ES-I3 (cell line): ENCODE data around the gene SLC22A14.

Experiments used
- H3K36me3 ChIP-seq: 2 replicates; pipeline ENCODE4 v1.6.1; 2013; ENCODE audit warnings: mild to moderate bottlenecking, low read length, control low read depth, moderate library complexity; ENCODE audit not compliant: insufficient read depth
- H3K4me1 ChIP-seq: 2 replicates; pipeline ENCODE4 v1.6.1; 2013; ENCODE audit warnings: mild to moderate bottlenecking, control low read depth, low read length; ENCODE audit not compliant: insufficient read depth
- H3K9ac ChIP-seq: 2 replicates; pipeline ENCODE4 v1.6.1; 2013; ENCODE audit warnings: low read depth, mild to moderate bottlenecking, low read length, moderate library complexity
- H3K9me3 ChIP-seq: 2 replicates; pipeline ENCODE4 v1.6.1; 2013; ENCODE audit warnings: mild to moderate bottlenecking, low read length, moderate library complexity; ENCODE audit not compliant: control insufficient read depth, insufficient read depth

Gene SLC22A14

DNA sequence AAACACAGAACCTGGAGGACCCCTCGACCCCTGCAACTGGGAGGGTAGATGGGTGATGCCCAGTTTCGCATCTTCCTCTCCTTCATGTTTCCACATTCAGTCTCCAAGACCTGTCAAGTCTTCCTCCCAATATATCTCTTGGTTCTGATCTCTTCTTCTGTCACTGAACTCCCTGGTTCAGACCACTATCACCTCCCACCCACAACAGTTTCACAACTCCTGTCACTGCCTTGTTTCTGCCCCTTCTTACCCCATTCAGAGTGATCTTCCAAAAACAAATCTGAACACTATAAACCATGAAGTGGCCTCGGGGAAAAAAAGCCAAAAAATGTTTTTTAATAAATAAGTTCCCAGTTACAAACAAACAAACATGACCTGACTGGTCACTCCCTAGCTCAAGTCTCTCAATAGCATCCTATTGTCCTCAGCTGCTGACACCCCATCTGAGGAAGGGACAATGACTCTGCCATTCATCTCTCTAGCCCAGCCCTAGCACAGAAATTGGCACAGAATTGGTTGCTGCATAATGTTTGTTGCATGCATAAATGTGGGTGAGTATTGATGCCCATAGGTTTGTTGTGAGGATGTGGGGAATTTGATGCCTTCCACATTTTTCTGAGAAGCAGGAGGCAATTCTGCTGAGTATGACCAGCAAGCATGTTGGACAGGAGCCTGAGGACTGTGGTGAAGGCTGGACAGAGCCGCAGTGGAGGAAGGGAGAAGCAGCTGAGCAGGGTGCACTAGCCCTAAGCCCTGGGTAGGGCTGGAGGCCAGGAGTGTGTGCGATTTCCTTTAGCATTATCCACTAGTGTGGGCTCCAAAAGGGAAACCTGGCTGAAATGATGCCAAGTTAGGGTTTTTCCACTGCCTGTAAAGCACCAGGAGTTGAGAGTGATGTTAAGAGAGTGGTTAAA lies 52.3 kb downstream of the SLC22A14 start:
- H3K36me3 ChIP-seq: no peaks in the 10 kb centered on the region
- no peak overlapping the region for H3K9ac ChIP-seq
- no peaks in the 10 kb centered on the region for H3K4me1 ChIP-seq
- H3K9me3 ChIP-seq: no peaks in the 10 kb centered on the region

DNA sequence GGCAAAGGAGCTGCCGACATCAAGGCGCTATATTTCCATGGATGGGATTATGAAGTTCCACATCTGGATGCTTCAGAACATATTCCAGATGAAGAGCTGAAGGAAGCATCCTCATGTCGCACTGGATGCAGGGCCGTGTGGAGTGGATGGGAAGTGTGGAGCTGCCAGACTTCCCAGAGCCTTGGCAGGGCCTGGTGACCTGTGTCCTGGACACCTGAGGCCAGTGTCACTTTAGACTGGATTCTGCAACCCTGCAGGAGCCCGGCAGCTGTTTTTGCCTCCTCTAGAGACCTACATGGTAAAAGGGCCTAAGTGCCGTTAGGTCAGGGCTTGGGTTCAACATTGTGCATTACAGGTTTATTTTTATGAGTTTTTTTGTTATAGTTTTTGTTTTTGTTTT lies 53.2 kb downstream of the SLC22A14 start:
- no peaks in the 10 kb centered on the region for H3K36me3 ChIP-seq
- H3K9me3 ChIP-seq: no peaks in the 10 kb centered on the region

GRCh38 chr3:38337703-38338102 lies 55.6 kb downstream of the SLC22A14 start:
- Histone ChIP-seq H3K36me3 (no peaks in the 10 kb centered on the region), H3K4me1 (no peaks in the 10 kb centered on the region), H3K9ac (no peak overlapping the region), H3K9me3 (no peaks in the 10 kb centered on the region)

More for the DNA sequence above, 53.2 kb downstream of the SLC22A14 start:
- no peak overlapping the region for H3K9ac ChIP-seq
- no peaks in the 10 kb centered on the region for H3K4me1 ChIP-seq

DNA sequence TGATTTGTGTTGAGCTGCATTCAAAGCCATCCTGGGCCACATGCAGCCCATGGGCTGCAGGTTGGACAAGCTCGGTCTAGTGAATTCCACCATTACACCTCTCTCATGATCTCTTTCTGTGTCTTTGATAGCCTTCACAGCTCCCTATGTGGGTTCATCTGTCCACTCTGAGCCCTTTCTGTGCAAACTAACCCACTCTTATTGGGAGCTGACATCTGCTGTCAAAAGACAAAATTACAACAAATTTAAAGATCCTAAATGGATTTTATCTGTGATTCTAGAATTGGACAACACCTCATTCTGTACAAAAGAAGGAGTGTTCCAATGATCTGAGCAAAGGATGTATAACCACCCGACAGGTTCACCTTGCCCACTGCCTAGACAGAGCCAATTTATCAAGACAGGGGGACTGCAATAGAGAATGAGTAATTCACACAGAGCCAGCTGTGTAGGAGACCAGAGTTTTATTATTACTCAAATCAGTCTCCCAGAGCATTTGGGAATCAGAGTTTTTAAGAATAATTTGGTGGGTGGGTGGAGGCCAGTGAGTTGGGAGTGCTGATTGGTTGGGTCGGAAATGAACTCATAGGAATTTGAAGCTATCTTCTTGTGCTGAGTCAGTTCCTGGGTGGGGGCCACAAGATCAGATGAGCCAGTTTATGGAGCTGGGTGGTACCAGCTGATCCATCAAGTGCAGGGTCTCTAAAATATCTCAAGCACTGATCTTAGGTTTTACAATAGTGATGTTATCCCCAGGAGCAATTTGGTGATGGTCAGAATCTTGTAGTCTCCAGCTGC lies 61.9 kb downstream of the SLC22A14 start:
- Histone ChIP-seq H3K9me3 (no peaks in the 10 kb centered on the region), H3K36me3 (no peaks in the 10 kb centered on the region)

GRCh38 chr3:38345879-38346586 lies 63.9 kb downstream of the SLC22A14 start:
- peak overlapping the region; percentile 73; the same call in 1 of the 2 replicates for H3K9ac ChIP-seq
- H3K4me1 ChIP-seq: no peaks in the 10 kb centered on the region
- H3K36me3 ChIP-seq: no peaks in the 10 kb centered on the region
- H3K9me3 ChIP-seq: no peaks in the 10 kb centered on the region

More for the DNA sequence above, 61.9 kb downstream of the SLC22A14 start:
- Histone ChIP-seq H3K4me1 (no peaks in the 10 kb centered on the region), H3K9ac (no peak overlapping the region)

DNA sequence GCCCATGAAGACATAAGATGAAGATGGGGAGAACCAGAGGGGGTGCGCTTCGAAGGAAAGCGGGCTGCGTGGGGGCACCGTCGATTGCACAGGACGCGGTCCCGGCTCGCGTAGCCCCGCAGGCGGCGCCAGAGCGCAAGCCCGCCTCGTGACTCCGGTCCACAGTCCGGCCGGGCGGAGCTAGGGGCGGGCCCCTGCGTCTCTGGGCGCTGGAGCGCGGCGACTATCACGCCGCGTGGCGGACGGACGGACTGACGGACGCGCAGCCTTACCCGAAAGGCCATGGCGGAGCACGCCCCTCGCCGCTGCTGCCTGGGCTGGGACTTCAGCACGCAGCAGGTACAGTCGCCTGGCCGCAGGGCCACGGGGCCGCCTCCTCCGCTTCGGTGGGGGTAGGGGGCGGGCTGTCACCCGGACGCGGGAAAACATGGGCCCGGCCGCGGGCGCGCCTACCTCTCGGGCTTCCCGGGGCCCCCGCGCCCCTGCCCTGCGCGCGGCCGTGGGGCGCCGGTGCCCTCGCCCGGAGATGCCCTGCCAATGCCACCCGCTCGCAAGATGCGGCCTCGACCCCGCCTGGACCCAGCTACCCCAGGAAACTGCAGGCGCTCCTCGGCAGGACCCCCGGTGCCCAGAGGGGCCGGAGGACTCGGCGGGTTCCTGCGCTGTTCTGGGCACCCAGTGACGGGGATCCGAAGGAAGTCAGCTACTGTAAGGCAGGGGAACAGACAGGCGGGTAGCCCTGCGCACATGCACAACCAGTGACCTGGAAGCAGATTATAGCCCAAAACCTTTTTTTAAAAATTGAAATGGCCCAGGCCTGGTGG lies 64.7 kb downstream of the SLC22A14 start, which contains the start of gene XYLB:
XYLB (plus strand) TSS at position 199 of the 824 bp plus-strand sequence; CDS start at position 283, 84 bp downstream.
- Histone ChIP-seq H3K9me3 (no peaks in the 10 kb centered on the region), H3K36me3 (no peaks in the 10 kb centered on the region), H3K9ac (peak within 1 kb of the TSS; percentile 73), H3K4me1 (no peaks in the 10 kb centered on the region)

- no peaks in the 10 kb centered on the region for H3K36me3 ChIP-seq
- no peaks in the 10 kb centered on the region for H3K4me1 ChIP-seq
- peak overlapping the region; percentile 73; the same call in 1 of the 2 replicates for H3K9ac ChIP-seq
- no peaks in the 10 kb centered on the region for H3K9me3 ChIP-seq
These were observed 65.5 kb downstream of the SLC22A14 start for GRCh38 chr3:38347421-38348200.

DNA sequence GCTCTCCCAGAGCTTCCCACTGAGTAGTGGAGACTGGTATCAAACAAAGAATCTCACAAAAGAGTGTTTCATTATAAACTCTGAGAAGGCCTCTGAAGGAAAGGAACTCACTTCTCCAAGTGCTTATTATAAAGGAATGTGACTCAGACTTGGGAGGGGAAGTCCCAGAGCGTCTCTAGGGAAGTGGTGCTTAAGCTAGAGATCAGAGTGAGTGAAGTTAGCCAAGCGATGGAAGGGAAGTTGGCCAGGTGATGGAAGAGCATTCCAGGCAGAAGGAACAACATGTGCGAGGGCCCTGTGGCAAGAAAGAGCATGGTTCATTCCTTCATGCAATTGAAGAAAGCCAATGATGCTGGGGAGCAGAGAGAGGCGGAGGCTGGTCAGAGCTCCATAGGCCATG lies 66.8 kb downstream of the SLC22A14 start:
- no peak overlapping the region for H3K9ac ChIP-seq
- H3K4me1 ChIP-seq: no peaks in the 10 kb centered on the region
- H3K36me3 ChIP-seq: no peaks in the 10 kb centered on the region
- no peaks in the 10 kb centered on the region for H3K9me3 ChIP-seq

DNA sequence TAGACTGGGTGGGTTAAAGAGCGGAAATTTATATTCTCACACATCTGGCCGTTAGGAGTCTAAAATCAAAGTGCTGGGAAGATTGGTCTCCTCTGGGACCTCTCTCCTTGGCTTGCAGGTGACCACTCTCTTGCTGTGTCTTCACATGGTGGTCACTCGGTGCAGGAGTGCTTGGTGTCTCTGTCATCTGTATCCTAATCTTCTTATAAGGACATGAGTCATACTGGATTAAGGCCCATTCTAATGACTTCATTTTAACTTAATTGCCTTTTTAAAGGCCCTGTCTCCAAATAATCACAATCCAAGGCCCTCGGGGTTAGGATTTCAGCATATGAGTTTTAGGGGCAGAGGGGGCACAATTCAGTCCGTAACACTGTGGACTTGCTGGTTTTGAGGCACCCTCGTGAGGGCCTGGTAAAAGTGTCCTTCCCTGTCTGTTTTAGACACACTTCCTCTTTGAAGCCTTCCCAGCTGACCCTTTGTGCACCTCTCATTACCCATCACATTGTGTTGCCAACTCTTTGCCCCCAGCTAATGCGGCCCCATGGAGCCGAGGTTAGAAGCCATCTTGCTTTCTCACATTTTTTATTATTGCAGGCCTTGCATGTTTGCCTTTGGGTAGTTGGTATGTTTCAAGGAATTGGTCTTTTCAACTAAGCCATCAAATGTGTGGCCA lies 67.7 kb downstream of the SLC22A14 start:
- H3K4me1 ChIP-seq: no peaks in the 10 kb centered on the region
- no peaks in the 10 kb centered on the region for H3K9me3 ChIP-seq
- H3K9ac ChIP-seq: no peak overlapping the region
- no peaks in the 10 kb centered on the region for H3K36me3 ChIP-seq

DNA sequence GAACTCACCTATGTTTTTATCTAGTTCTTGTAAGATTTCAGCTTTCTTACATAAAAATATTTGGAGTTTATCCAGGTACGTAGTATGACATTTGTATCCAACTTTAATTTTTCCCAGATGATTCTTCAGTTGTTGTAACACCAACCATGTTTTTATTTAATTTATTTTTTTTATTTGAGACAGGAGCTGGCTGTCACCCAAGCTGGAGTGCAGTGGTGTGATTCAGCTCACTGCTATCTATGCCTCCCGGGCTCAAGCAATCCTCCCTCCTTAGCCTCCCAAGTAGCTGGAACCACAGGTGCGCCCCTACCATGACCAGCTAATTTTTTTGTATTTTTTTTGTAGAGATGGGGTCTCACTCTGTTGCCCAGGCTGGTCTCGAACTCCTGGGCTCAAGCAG lies 71.1 kb downstream of the SLC22A14 start:
- no peaks in the 10 kb centered on the region for H3K9me3 ChIP-seq
- H3K9ac ChIP-seq: no peak overlapping the region
- H3K36me3 ChIP-seq: no peaks in the 10 kb centered on the region
- no peaks in the 10 kb centered on the region for H3K4me1 ChIP-seq

DNA sequence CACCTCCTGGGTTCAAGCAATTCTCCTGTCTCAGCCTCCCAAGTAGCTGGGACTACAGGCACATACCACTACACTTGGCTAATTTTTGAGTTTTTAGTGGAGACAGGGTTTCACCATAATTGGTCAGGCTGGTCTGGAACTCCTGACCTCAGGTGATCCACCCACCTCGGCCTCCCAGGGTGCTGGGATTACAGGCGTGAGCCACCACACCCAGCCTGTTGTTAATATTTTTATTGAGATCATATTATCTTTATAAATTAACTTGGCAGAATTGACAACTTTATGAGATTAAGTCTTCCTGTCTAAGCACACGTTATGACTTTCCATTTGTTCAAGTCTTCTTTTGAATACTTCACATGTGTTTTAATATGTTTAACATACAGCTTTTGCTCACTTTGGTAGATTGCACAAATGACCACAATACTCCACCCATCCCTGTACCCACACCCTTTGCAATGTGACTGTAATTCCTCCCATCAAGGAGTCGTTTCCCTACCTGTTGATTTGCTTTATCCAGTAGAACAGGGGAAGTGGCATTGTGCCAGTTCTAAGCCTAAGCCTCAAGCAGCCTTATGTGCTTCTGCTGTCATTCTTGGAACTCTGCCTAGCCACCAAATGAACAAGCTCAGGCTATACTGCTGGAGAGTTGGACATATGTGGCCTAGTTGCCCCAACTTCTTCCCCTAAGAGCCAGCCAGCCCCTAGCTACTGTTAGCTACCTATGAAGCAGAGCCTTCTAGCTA lies 72.7 kb downstream of the SLC22A14 start:
- Histone ChIP-seq H3K36me3 (no peaks in the 10 kb centered on the region), H3K9me3 (no peaks in the 10 kb centered on the region; the same call in 1 of the 2 replicates), H3K9ac (no peak overlapping the region), H3K4me1 (no peaks in the 10 kb centered on the region)

- no peaks in the 10 kb centered on the region; the same call in 1 of the 2 replicates for H3K36me3 ChIP-seq
- no peak overlapping the region for H3K9ac ChIP-seq
- no peaks in the 10 kb centered on the region for H3K4me1 ChIP-seq
- H3K9me3 ChIP-seq: no peaks in the 10 kb centered on the region; the same call in 1 of the 2 replicates
These were observed 76.9 kb downstream of the SLC22A14 start for GRCh38 chr3:38359038-38359437.
